ENCODE measurements around the gene SYP. TPM values are rescaled to one million over a fixed set of nuclear protein-coding genes. Genes with fewer than 3 reads are reported as not detected.

SYP gene
- total and polyA plus RNA-seq, 4 donors = 0.30 to 0.67 (median 0.47) TPM

DNA sequence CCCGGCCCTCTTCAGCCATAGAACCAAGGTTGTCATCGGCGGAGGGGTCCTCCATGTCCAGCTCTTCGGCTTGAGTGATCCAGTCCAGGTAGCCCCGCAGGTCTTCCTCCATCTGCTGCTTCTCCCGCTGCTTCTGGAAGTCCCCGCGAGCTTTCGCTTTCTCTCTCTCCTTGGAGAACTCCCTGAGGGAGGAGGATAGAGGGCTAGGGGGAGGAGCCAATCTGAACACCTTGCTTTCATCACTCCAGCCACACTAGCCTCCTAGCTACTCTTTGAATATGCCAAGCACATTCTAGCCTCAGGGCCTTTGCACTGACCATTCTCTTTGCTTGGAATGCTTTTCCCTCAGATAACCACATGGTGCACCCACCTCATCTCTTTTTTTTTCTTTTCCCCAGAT, 27.0 kb upstream of the SYP start:
- no peaks in the 10 kb centered on the region for H3K9me3 ChIP-seq (ENCODE audit: control insufficient read depth in 4 of 4, low read length in 3 of 4)
- no peak overlapping the region for H3K27ac ChIP-seq (ENCODE audit: low read depth in 1 of 2, low read length in 2 of 2)
- DNase-seq (ENCODE audit: low spot score) = no peak
- H3K4me1 ChIP-seq (ENCODE audit: control insufficient read depth in 4 of 4, insufficient read depth in 4 of 4, low read length in 3 of 4) = no peaks in the 10 kb centered on the region
- H3K4me3 ChIP-seq (ENCODE audit: low read depth in 1 of 3, low read length in 3 of 3) = no peak overlapping the region
- 91% methylated on average over 9 of the region's 9 CpGs for WGBS
- TF ChIP-seq RAD21 (IDR thresholded peaks at IDR 0.05) (no peak), TAF1 (conservative IDR thresholded peaks at IDR 0.05) (no peak), RXRA (IDR thresholded peaks at IDR 0.05) (no peak), FOXA1 (IDR thresholded peaks at IDR 0.05) (no peak), HNF4A (conservative IDR thresholded peaks at IDR 0.05) (no peak), GABPA (IDR thresholded peaks at IDR 0.05 in 1 of 2, conservative IDR thresholded peaks at IDR 0.05 in 1 of 2) (no peak), FOXA2 (IDR thresholded peaks at IDR 0.05) (no peak)
- TF ChIP-seq, protein P1, sequence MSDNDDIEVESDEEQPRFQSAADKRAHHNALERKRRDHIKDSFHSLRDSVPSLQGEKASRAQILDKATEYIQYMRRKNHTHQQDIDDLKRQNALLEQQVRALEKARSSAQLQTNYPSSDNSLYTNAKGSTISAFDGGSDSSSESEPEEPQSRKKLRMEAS (IDR thresholded peaks at IDR 0.05) = no peak
- TF ChIP-seq, protein P2, sequence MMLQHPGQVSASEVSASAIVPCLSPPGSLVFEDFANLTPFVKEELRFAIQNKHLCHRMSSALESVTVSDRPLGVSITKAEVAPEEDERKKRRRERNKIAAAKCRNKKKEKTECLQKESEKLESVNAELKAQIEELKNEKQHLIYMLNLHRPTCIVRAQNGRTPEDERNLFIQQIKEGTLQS (IDR thresholded peaks at IDR 0.05) = no peak
- TF ChIP-seq, protein P3, sequence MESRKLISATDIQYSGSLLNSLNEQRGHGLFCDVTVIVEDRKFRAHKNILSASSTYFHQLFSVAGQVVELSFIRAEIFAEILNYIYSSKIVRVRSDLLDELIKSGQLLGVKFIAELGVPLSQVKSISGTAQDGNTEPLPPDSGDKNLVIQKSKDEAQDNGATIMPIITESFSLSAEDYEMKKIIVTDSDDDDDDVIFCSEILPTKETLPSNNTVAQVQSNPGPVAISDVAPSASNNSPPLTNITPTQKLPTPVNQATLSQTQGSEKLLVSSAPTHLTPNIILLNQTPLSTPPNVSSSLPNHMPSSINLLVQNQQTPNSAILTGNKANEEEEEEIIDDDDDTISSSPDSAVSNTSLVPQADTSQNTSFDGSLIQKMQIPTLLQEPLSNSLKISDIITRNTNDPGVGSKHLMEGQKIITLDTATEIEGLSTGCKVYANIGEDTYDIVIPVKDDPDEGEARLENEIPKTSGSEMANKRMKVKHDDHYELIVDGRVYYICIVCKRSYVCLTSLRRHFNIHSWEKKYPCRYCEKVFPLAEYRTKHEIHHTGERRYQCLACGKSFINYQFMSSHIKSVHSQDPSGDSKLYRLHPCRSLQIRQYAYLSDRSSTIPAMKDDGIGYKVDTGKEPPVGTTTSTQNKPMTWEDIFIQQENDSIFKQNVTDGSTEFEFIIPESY (IDR thresholded peaks at IDR 0.05) = no peak
- TF ChIP-seq, protein P4, sequence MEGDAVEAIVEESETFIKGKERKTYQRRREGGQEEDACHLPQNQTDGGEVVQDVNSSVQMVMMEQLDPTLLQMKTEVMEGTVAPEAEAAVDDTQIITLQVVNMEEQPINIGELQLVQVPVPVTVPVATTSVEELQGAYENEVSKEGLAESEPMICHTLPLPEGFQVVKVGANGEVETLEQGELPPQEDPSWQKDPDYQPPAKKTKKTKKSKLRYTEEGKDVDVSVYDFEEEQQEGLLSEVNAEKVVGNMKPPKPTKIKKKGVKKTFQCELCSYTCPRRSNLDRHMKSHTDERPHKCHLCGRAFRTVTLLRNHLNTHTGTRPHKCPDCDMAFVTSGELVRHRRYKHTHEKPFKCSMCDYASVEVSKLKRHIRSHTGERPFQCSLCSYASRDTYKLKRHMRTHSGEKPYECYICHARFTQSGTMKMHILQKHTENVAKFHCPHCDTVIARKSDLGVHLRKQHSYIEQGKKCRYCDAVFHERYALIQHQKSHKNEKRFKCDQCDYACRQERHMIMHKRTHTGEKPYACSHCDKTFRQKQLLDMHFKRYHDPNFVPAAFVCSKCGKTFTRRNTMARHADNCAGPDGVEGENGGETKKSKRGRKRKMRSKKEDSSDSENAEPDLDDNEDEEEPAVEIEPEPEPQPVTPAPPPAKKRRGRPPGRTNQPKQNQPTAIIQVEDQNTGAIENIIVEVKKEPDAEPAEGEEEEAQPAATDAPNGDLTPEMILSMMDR (IDR thresholded peaks at IDR 0.05; ENCODE audit: low read depth, low read length, missing input control) = no peak
- H3K36me3 ChIP-seq (ENCODE audit: control insufficient read depth in 4 of 4, insufficient read depth in 3 of 4, low read depth in 1 of 4, low read length in 3 of 4) = no peaks in the 10 kb centered on the region
- H3K27me3 ChIP-seq (ENCODE audit: control insufficient read depth in 4 of 4, insufficient read depth in 4 of 4, low read length in 3 of 4) = peaks cover 0 to 2% (median 0%) of the 10 kb centered on the region in 4 donors
- H3K9ac ChIP-seq (ENCODE audit: low read depth in 1 of 2, low read length in 2 of 2) = no peak overlapping the region

DNA sequence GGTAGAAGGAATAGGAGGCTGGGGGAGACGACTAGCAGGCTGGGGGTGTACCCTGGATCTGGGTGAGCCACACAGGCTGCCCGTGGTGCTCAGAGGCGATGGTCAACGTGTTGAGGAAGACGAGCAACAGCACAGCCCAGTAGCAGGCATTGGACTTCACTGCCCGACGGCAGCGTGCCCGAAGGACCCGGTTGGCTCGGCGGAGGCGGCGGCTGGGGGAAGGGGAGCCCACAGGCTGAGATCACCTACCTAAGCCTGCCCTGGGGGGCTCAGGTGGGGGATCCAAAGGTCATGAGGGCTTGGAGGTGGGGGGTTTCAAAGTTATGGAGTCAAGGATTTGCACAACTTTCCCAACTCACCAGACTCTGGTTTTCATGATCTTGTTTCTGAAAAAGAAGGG, 25.9 kb upstream of the SYP start:
- no peaks in the 10 kb centered on the region for H3K36me3 ChIP-seq (ENCODE audit: control insufficient read depth in 4 of 4, insufficient read depth in 3 of 4, low read depth in 1 of 4, low read length in 3 of 4)
- H3K9ac ChIP-seq (ENCODE audit: low read depth in 1 of 2, low read length in 2 of 2) = no peak overlapping the region
- no peak for DNase-seq (ENCODE audit: low spot score)
- no peak overlapping the region for H3K4me3 ChIP-seq (ENCODE audit: low read depth in 1 of 3, low read length in 3 of 3)
- TF ChIP-seq JUND (IDR thresholded peaks at IDR 0.05) (no peak), RAD21 (IDR thresholded peaks at IDR 0.05) (no peak), NR2F2 (IDR thresholded peaks at IDR 0.05) (no peak), FOXA1 (IDR thresholded peaks at IDR 0.05) (no peak), TAF1 (conservative IDR thresholded peaks at IDR 0.05) (no peak), SP1 (IDR thresholded peaks at IDR 0.05) (no peak), GABPA (IDR thresholded peaks at IDR 0.05 in 1 of 2, conservative IDR thresholded peaks at IDR 0.05 in 1 of 2) (no peak), RXRA (IDR thresholded peaks at IDR 0.05) (no peak), FOXA2 (IDR thresholded peaks at IDR 0.05) (no peak), EGR1 (IDR thresholded peaks at IDR 0.05; ENCODE audit: low read depth in 2 of 2) (no peak), HNF4A (conservative IDR thresholded peaks at IDR 0.05) (no peak), YY1 (IDR thresholded peaks at IDR 0.05) (no peak), HNF4G (IDR thresholded peaks at IDR 0.05) (no peak)
- TF ChIP-seq, protein P3 (IDR thresholded peaks at IDR 0.05) = no peak
- TF ChIP-seq, protein P1 (IDR thresholded peaks at IDR 0.05) = no peak
- TF ChIP-seq, protein P2 (IDR thresholded peaks at IDR 0.05) = no peak
- TF ChIP-seq, protein P5, sequence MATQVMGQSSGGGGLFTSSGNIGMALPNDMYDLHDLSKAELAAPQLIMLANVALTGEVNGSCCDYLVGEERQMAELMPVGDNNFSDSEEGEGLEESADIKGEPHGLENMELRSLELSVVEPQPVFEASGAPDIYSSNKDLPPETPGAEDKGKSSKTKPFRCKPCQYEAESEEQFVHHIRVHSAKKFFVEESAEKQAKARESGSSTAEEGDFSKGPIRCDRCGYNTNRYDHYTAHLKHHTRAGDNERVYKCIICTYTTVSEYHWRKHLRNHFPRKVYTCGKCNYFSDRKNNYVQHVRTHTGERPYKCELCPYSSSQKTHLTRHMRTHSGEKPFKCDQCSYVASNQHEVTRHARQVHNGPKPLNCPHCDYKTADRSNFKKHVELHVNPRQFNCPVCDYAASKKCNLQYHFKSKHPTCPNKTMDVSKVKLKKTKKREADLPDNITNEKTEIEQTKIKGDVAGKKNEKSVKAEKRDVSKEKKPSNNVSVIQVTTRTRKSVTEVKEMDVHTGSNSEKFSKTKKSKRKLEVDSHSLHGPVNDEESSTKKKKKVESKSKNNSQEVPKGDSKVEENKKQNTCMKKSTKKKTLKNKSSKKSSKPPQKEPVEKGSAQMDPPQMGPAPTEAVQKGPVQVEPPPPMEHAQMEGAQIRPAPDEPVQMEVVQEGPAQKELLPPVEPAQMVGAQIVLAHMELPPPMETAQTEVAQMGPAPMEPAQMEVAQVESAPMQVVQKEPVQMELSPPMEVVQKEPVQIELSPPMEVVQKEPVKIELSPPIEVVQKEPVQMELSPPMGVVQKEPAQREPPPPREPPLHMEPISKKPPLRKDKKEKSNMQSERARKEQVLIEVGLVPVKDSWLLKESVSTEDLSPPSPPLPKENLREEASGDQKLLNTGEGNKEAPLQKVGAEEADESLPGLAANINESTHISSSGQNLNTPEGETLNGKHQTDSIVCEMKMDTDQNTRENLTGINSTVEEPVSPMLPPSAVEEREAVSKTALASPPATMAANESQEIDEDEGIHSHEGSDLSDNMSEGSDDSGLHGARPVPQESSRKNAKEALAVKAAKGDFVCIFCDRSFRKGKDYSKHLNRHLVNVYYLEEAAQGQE (IDR thresholded peaks at IDR 0.05) = no peak
- TF ChIP-seq, protein P4 (IDR thresholded peaks at IDR 0.05; ENCODE audit: low read depth, low read length, missing input control) = no peak
- WGBS = 63% methylated on average over 14 of the region's 14 CpGs
- H3K27ac ChIP-seq (ENCODE audit: low read depth in 1 of 2, low read length in 2 of 2) = no peak overlapping the region
- peaks cover 0 to 2% (median 0%) of the 10 kb centered on the region in 4 donors for H3K27me3 ChIP-seq (ENCODE audit: control insufficient read depth in 4 of 4, insufficient read depth in 4 of 4, low read length in 3 of 4)
- no peaks in the 10 kb centered on the region for H3K9me3 ChIP-seq (ENCODE audit: control insufficient read depth in 4 of 4, low read length in 3 of 4)
- no peaks in the 10 kb centered on the region for H3K4me1 ChIP-seq (ENCODE audit: control insufficient read depth in 4 of 4, insufficient read depth in 4 of 4, low read length in 3 of 4)
